ENCODE measurements around the gene IER5L.
"Not testable (repeated sequence)": the region's sequence is repeated elsewhere in the genome, so short reads cannot be mapped to it uniquely, and the experiment has no call there.

The IER5L gene

GRCh38 chr9:129202613-129203555 is 24.8 kb upstream of the IER5L start:
- peak; percentile 73 for DNase-seq (ENCODE audit: low spot score)

- DNase-seq (ENCODE audit: low spot score): no peak
Measured at GRCh38 chr9:129201866-129202265, 23.8 kb upstream of the IER5L start.

DNA sequence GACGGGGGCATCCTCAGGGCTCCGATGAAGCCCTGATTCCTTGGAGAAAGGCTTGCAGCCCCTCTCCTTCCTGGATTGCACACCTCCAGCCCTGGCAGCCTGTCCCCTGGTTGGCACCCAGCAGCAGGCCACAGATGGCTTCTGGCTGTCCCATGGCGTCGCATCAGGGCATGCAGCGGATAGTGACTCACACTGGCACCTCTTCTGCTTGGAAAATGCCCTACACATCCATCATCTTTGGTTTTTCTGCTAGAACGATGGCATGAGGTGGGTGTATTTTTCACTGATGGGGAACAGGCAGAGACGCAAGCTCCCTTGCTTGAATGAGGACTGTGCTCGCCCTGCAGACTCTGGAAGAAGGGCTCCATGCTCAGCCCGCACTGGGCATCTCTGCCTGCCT is 23.2 kb upstream of the IER5L start:
- DNase-seq (ENCODE audit: low spot score): no peak

- DNase-seq (ENCODE audit: low spot score): no peak
Measured at GRCh38 chr9:129200255-129200654, 22.2 kb upstream of the IER5L start.

DNA sequence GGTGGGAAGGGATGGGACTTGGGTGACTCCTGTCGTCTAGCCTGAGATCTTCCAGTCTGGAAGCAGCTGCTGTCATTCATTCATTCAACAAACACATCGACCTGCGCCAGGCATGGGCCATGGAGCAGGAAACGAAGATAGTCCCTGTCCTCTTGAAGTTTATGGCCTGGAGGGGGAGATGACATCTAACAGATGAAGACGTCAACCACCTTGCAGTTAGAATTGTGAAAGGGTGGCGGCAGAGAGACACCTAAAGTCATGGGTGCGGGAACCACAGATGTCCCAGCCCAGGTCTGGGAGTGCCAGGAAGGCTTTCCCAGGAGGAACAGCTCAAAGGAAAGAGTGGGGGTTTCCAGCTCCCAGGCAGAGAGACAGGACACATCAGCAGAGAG is 21.0 kb upstream of the IER5L start:
- no peak for DNase-seq (ENCODE audit: low spot score)

DNA sequence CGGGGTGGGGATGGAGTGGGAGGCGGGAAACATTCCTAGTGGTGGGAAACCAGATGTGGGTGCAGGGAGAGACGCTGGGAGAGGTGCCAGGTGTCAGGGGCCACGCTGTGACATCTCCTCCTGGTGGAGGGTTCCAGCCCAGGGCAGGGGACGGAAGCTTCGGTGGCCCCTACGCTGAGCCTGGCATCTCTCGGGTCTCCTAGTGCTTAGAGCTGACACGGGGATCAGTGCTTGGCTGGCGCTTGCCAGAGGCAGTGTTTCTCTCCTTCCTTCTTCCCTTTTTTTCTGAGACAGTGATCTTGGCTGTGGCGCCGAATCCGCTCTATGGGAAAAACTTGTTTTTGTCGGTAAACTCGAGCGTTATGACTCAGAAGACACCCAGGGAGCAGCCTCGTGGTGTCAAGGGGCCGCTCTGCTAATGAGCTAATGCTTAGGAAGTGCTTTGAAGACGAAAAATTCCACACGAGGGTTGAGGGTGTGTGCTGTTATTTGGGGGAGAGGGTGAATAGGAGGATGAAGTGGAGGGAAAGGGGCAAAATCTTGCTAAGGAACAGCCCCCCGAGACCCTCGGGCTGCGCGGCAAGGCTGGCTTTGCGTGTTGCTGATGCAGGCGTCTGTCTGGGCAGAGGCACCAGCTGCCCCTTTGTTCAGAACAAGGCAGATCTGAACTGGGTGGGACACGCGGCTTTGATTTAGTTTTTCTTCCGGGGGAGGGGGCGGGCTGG is 20.4 kb upstream of the IER5L start:
- no peak for DNase-seq (ENCODE audit: low spot score)

DNA sequence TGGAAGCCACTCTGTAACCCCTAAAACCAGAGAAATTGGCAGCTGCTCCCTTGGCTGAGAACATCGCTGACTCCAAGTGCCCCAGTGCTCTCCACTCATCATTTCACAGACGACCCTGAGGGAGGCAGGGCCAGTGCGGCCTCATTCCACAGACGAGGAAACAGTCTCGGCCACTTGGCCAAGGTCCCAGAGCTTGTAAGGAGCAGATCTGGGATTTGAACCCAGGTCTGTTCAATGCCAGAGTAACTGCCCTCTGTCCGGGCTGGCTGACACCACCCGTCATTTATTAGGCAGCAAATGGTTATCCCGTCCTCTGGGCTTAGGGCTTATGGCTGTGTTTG is 19.9 kb upstream of the IER5L start:
- no peak for DNase-seq (ENCODE audit: low spot score)

- not testable (repeated sequence) for DNase-seq (ENCODE audit: low spot score)
Measured at GRCh38 chr9:129197045-129197444, 19.0 kb upstream of the IER5L start.

GRCh38 chr9:129195606-129196005 is 17.5 kb upstream of the IER5L start:
- DNase-seq (ENCODE audit: low spot score): no peak

DNA sequence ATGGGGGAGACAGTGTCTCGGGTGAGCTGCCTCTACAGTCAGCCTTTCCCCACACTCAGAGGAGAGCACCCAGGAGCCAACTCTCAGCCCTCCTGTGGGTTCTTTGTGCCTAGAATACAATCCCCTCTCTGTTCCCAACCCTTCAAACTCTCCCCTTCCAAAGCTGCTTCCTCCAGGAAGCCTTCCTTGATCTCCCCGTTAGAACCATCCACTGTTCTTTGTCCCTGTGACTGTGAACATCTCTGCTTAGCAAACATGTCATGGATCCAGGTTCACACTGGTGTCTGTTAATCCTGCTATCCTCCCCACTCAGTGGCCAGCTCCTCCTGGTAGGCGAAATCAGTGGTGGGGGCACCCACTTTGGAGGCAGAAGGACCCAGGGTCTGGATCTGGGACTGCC is 16.2 kb upstream of the IER5L start:
- no peak for DNase-seq (ENCODE audit: low spot score)

- DNase-seq (ENCODE audit: low spot score): no peak
Measured at GRCh38 chr9:129193655-129194054, 15.6 kb upstream of the IER5L start.

- no peak for DNase-seq (ENCODE audit: low spot score)
Measured at GRCh38 chr9:129191234-129191633, 13.2 kb upstream of the IER5L start.

DNA sequence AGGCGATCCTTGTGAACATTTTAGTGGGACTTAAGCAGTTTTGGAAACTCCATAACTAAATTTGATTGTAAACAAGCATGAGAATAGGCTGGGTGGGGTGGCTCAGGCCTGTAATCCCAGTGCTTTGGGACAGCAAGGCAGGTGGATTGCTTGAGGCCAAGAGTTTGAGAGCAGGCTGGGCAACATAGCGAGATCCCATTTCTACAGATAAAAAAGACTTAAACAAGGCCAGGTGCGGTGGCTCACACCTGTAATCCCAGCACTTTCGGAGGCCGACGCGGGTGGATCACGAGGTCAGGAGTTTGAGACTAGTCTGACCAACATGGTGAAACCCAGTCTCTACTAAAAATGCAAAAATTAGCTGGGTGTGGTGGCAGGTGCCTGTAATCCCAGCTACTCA is 11.9 kb upstream of the IER5L start:
- not testable (repeated sequence) for DNase-seq (ENCODE audit: low spot score)

- DNase-seq (ENCODE audit: low spot score): no peak
Measured at GRCh38 chr9:129187042-129187441, 9.0 kb upstream of the IER5L start.

- no peak for DNase-seq (ENCODE audit: low spot score)
Measured at GRCh38 chr9:129185991-129186390, 7.9 kb upstream of the IER5L start.

DNA sequence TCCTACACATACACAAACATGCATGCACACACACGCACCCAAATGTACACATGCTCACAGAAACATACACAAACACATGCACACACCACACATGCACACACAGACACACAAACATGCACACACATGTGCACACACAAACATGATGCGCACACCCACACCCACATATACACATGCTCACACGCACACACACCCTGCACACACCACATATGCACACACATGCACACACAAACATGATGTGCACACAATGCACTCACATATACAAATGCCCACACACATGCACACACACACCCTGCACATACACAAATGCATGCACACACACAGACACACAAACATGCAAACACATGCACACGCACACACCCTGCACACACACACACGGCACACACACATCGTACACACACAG is 7.3 kb upstream of the IER5L start:
- no peak for DNase-seq (ENCODE audit: low spot score)

GRCh38 chr9:129184596-129185122 is 6.6 kb upstream of the IER5L start:
- DNase-seq (ENCODE audit: low spot score): no peak

DNA sequence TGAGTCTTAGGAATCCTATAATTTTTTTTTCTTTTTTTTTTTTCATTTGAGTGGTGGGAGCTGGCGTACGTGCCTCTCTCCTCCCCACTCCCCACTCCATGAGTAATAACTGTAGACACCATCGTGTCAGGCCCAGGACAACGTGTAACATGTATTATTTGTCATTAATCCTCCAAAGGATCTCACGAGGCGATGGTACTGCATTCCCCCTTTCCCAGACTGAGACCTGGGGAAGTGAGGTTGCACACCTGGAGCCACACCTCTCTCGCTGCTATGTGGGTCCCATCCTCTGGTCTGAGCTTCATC is 6.1 kb upstream of the IER5L start:
- no peak for DNase-seq (ENCODE audit: low spot score)

- no peak for DNase-seq (ENCODE audit: low spot score)
Measured at GRCh38 chr9:129183495-129184218, 5.6 kb upstream of the IER5L start.

DNA sequence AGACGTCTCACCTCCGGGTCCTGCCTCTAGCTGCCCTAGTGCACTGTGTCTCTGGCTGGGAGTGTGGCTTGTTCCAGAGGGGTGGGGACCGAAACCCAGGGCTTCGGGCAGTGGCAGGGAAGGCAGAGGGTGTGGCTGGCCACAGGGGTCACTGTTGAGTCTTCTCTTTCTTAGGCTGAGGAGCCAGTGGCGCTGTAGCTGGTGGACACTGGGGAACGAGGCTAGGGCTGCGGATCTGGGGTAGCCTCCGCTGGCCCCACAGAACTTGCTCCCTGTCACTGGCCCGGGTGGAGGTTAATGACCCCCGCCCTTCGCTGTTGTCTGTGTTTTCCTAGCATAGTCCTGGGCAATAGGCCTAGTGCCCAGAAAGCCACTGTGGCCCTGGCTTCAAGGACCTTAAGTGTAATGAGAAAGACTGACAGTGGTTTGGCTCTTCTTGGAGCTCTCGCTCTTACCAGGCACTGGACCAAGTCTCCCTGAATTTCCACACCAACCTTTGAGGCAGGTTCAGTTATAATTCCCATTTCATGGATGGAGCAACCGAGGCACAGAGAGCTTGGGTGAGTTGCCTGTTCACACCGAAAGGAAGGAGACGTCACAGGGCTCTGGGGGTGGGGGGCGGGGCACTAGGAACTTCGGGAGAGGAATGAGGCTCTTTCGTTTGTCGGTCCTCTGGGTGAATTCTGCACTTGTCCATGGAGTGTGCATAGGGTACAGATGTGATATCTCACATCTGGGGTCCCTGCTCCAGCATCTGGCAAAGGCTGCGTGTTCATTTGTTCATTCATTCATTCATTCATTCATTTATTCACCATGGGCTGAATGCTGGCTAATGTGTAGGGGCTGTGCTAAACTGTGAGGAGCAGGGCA is 4.8 kb upstream of the IER5L start:
- peak; percentile 18 for DNase-seq (ENCODE audit: low spot score)

- DNase-seq (ENCODE audit: low spot score): no peak
Measured at GRCh38 chr9:129182122-129182521, 4.1 kb upstream of the IER5L start.

GRCh38 chr9:129181246-129181645 is 3.2 kb upstream of the IER5L start:
- DNase-seq (ENCODE audit: low spot score): no peak
